ENCODE measurements around the gene C1QC. TPM values are rescaled to one million over a fixed set of nuclear protein-coding genes. Genes with fewer than 3 reads are reported as not detected.

The C1QC gene
- total and polyA plus RNA-seq, 4 donors = 52.9 to 242 (median 104) TPM

DNA sequence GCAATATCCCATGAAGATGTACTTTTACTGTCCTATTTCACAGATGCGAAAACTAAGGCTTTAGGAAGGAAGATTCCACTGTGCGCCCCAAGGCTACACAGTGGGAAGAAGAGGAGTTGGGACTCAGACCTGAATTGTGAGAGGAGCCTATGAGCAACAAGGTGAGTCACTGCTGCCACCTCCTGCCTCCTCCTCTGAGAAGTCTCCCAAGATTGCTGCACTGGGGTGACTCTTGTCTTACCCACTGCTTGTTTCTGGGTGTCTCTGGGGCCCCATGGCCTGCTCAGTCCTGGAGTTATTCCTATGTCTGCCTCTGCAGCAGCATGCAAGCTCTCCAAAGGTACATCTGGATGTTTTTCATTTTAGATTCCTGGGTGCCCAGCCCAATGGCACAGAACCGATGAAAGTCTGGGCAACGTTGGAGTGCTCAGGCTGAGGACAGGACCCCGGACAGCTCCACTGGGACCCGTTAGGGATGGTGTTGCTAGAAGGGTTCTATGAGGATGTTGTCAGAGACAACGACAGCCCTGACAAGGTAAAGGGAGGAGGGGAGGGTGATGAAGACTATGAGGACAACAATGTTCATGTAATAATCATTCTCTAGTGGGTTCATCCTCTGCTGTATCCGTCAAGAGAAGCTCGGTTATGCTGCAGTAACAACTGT is 18.0 kb upstream of the C1QC start:
- Histone ChIP-seq H3K4me1 (ENCODE audit: control insufficient read depth in 4 of 4, insufficient read depth in 4 of 4, low read length in 3 of 4) (no peaks in the 10 kb centered on the region), H3K9ac (ENCODE audit: low read depth in 1 of 2, low read length in 2 of 2) (no peak overlapping the region), H3K36me3 (ENCODE audit: control insufficient read depth in 4 of 4, insufficient read depth in 3 of 4, low read depth in 1 of 4, low read length in 3 of 4) (no peaks in the 10 kb centered on the region), H3K9me3 (ENCODE audit: control insufficient read depth in 4 of 4, low read length in 3 of 4) (no peaks in the 10 kb centered on the region), H3K27me3 (ENCODE audit: control insufficient read depth in 4 of 4, insufficient read depth in 4 of 4, low read length in 3 of 4) (peaks cover 0 to 13% (median 5%) of the 10 kb centered on the region in 4 donors), H3K4me3 (ENCODE audit: low read depth in 1 of 3, low read length in 3 of 3) (no peak overlapping the region), H3K27ac (ENCODE audit: low read depth in 1 of 2, low read length in 2 of 2) (no peak overlapping the region)
- TF ChIP-seq, protein P1, sequence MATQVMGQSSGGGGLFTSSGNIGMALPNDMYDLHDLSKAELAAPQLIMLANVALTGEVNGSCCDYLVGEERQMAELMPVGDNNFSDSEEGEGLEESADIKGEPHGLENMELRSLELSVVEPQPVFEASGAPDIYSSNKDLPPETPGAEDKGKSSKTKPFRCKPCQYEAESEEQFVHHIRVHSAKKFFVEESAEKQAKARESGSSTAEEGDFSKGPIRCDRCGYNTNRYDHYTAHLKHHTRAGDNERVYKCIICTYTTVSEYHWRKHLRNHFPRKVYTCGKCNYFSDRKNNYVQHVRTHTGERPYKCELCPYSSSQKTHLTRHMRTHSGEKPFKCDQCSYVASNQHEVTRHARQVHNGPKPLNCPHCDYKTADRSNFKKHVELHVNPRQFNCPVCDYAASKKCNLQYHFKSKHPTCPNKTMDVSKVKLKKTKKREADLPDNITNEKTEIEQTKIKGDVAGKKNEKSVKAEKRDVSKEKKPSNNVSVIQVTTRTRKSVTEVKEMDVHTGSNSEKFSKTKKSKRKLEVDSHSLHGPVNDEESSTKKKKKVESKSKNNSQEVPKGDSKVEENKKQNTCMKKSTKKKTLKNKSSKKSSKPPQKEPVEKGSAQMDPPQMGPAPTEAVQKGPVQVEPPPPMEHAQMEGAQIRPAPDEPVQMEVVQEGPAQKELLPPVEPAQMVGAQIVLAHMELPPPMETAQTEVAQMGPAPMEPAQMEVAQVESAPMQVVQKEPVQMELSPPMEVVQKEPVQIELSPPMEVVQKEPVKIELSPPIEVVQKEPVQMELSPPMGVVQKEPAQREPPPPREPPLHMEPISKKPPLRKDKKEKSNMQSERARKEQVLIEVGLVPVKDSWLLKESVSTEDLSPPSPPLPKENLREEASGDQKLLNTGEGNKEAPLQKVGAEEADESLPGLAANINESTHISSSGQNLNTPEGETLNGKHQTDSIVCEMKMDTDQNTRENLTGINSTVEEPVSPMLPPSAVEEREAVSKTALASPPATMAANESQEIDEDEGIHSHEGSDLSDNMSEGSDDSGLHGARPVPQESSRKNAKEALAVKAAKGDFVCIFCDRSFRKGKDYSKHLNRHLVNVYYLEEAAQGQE (IDR thresholded peaks at IDR 0.05) = peak; percentile 85
- no peak for TF ChIP-seq TAF1 (conservative IDR thresholded peaks at IDR 0.05)
- WGBS = 43% methylated on average over 9 of the region's 9 CpGs
- DNase-seq (ENCODE audit: low spot score) = no peak

DNA sequence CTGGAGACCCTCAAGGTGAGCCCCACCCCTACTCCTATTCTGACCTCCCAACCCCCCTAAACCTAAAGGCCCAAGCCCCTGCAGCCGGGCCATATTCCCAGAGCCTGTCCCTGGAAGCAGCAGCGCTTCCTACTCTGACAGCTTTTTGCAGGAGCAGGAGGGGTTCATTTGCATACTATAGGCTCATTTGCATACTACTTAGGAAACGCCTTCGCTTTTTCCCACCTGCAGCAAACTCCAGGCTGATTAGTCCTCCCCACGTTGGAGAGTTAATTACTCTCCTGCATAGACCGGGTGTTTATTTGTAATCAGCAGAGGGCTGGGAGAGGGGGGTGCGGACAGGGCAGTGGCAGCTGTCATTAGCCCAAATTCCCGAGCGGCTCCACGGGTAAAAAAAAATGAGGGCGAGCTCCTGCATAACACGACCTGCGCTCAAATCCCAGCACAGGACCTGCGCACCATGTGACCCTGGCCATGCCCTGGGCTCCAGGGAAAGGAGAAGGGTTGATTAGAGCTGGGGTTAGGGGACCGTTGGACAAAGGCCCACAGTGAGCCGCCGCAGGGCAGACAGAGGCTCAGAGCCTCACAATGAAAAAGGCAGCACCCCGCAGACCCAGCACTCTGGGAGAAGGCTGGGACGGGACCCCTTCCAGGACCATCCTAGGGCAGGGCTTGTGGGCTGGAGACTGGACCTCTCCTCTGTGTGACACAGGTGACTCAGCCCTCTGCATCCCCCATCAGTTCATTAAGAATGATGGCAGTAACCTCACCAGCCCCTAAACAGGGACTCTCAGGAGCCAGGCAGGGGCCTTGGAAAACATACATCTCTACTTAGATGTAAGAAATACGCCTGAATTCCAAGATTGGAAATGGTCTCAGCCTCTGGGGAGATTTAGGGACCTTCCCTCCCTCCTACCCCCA is 16.9 kb upstream of the C1QC start:
- H3K4me1 ChIP-seq (ENCODE audit: control insufficient read depth in 4 of 4, insufficient read depth in 4 of 4, low read length in 3 of 4) = no peaks in the 10 kb centered on the region
- no peak overlapping the region for H3K27ac ChIP-seq (ENCODE audit: low read depth in 1 of 2, low read length in 2 of 2)
- no peak overlapping the region for H3K9ac ChIP-seq (ENCODE audit: low read depth in 1 of 2, low read length in 2 of 2)
- TF ChIP-seq NR2F2 (IDR thresholded peaks at IDR 0.05) = no peak
- TF ChIP-seq SP1 (IDR thresholded peaks at IDR 0.05) = no peak
- no peak overlapping the region for H3K4me3 ChIP-seq (ENCODE audit: low read depth in 1 of 3, low read length in 3 of 3)
- H3K27me3 ChIP-seq (ENCODE audit: control insufficient read depth in 4 of 4, insufficient read depth in 4 of 4, low read length in 3 of 4) = peaks cover 0 to 13% (median 5%) of the 10 kb centered on the region in 4 donors
- no peaks in the 10 kb centered on the region for H3K9me3 ChIP-seq (ENCODE audit: control insufficient read depth in 4 of 4, low read length in 3 of 4)
- H3K36me3 ChIP-seq (ENCODE audit: control insufficient read depth in 4 of 4, insufficient read depth in 3 of 4, low read depth in 1 of 4, low read length in 3 of 4) = no peaks in the 10 kb centered on the region
- DNase-seq (ENCODE audit: low spot score) = no peak
- 21% methylated on average over 20 of the region's 20 CpGs for WGBS

DNA sequence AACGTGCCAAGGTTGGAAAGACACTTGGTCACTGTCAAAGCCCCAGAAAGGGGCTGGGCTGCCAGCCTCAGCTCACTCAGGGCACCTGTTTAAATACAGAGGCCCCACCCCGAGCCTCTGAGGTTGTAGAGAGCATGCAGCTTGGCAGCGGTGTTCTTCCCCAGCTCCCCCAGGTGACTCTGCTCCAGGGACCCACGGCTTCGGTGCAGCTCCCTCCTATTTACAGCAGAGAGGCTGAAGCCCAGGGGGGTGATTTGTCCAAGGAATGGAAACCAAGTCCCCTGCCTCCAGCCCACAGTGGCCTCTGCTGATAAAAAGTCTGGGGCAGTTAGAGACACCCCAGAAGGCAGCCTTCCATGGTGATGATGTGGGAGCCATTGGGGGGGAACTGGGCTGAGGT is 16.1 kb upstream of the C1QC start:
- no peaks in the 10 kb centered on the region for H3K36me3 ChIP-seq (ENCODE audit: control insufficient read depth in 4 of 4, insufficient read depth in 3 of 4, low read depth in 1 of 4, low read length in 3 of 4)
- no peak overlapping the region for H3K9ac ChIP-seq (ENCODE audit: low read depth in 1 of 2, low read length in 2 of 2)
- no peak overlapping the region for H3K27ac ChIP-seq (ENCODE audit: low read depth in 1 of 2, low read length in 2 of 2)
- H3K4me1 ChIP-seq (ENCODE audit: control insufficient read depth in 4 of 4, insufficient read depth in 4 of 4, low read length in 3 of 4) = no peaks in the 10 kb centered on the region
- WGBS = 55% methylated on average over 5 of the region's 5 CpGs
- H3K27me3 ChIP-seq (ENCODE audit: control insufficient read depth in 4 of 4, insufficient read depth in 4 of 4, low read length in 3 of 4) = peaks cover 0 to 13% (median 5%) of the 10 kb centered on the region in 4 donors
- H3K4me3 ChIP-seq (ENCODE audit: low read depth in 1 of 3, low read length in 3 of 3) = no peak overlapping the region
- DNase-seq (ENCODE audit: low spot score) = no peak
- H3K9me3 ChIP-seq (ENCODE audit: control insufficient read depth in 4 of 4, low read length in 3 of 4) = no peaks in the 10 kb centered on the region
- TF ChIP-seq SP1 (IDR thresholded peaks at IDR 0.05) (no peak), HNF4A (conservative IDR thresholded peaks at IDR 0.05) (no peak), FOXA1 (IDR thresholded peaks at IDR 0.05) (no peak), YY1 (IDR thresholded peaks at IDR 0.05) (no peak), JUND (IDR thresholded peaks at IDR 0.05) (no peak), EGR1 (IDR thresholded peaks at IDR 0.05; ENCODE audit: low read depth in 2 of 2) (no peak), FOXA2 (IDR thresholded peaks at IDR 0.05) (no peak), TAF1 (conservative IDR thresholded peaks at IDR 0.05) (no peak), RXRA (IDR thresholded peaks at IDR 0.05) (no peak), NR2F2 (IDR thresholded peaks at IDR 0.05) (no peak), HNF4G (IDR thresholded peaks at IDR 0.05) (no peak)
- TF ChIP-seq, protein P2, sequence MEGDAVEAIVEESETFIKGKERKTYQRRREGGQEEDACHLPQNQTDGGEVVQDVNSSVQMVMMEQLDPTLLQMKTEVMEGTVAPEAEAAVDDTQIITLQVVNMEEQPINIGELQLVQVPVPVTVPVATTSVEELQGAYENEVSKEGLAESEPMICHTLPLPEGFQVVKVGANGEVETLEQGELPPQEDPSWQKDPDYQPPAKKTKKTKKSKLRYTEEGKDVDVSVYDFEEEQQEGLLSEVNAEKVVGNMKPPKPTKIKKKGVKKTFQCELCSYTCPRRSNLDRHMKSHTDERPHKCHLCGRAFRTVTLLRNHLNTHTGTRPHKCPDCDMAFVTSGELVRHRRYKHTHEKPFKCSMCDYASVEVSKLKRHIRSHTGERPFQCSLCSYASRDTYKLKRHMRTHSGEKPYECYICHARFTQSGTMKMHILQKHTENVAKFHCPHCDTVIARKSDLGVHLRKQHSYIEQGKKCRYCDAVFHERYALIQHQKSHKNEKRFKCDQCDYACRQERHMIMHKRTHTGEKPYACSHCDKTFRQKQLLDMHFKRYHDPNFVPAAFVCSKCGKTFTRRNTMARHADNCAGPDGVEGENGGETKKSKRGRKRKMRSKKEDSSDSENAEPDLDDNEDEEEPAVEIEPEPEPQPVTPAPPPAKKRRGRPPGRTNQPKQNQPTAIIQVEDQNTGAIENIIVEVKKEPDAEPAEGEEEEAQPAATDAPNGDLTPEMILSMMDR (IDR thresholded peaks at IDR 0.05; ENCODE audit: low read depth, low read length, missing input control) = no peak
- TF ChIP-seq, protein P3, sequence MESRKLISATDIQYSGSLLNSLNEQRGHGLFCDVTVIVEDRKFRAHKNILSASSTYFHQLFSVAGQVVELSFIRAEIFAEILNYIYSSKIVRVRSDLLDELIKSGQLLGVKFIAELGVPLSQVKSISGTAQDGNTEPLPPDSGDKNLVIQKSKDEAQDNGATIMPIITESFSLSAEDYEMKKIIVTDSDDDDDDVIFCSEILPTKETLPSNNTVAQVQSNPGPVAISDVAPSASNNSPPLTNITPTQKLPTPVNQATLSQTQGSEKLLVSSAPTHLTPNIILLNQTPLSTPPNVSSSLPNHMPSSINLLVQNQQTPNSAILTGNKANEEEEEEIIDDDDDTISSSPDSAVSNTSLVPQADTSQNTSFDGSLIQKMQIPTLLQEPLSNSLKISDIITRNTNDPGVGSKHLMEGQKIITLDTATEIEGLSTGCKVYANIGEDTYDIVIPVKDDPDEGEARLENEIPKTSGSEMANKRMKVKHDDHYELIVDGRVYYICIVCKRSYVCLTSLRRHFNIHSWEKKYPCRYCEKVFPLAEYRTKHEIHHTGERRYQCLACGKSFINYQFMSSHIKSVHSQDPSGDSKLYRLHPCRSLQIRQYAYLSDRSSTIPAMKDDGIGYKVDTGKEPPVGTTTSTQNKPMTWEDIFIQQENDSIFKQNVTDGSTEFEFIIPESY (IDR thresholded peaks at IDR 0.05) = no peak
- TF ChIP-seq, protein P1 (IDR thresholded peaks at IDR 0.05) = no peak

All from liver (tissue), 9 donors.